Retinal pigment epithelial cell (primary cell): ENCODE data around the gene HEXB.

ENCODE experiments used
- DNase-seq: peaks from one replicate; pipeline ENCODE4 v3.0.0-alpha.2; 2010; ENCODE audit warnings: low read depth
- H3K4me3 ChIP-seq: 2 replicates; pipeline ENCODE4 v1.5.1; 2011; ENCODE audit warnings: mild to moderate bottlenecking, low read length, control low read depth, moderate library complexity
- TF ChIP-seq, protein P1 (sequence below): conservative IDR thresholded peaks from 2 replicates; pipeline ENCODE4 v1.5.1; 2011; ENCODE audit warnings: low read depth, low read length, control low read depth, inconsistent platforms

HEXB gene

DNA sequence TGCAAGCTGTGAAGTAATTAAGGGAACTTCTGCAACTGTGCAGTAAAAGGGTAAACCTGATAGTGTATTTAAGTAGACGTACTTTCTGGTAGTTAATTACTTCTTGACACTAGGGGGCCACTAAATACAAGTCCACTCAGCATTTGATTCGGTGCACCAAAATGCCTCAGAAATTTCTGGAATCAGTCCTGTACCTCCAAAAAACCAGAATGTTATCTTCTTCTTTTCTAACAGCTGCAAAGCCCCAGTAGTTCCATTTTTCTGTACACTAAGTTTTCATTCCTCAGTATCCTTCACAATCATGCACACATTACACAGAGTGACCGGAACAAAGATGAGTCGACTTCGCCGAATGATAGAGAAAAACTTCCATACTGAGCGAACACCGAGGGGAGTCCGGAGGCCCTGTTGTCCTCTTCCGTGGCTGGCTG is 81.4 kb downstream of the HEXB start:
- peak overlapping the region; percentile 99 for H3K4me3 ChIP-seq
- peak; percentile 36 for DNase-seq
- TF ChIP-seq, protein P1, sequence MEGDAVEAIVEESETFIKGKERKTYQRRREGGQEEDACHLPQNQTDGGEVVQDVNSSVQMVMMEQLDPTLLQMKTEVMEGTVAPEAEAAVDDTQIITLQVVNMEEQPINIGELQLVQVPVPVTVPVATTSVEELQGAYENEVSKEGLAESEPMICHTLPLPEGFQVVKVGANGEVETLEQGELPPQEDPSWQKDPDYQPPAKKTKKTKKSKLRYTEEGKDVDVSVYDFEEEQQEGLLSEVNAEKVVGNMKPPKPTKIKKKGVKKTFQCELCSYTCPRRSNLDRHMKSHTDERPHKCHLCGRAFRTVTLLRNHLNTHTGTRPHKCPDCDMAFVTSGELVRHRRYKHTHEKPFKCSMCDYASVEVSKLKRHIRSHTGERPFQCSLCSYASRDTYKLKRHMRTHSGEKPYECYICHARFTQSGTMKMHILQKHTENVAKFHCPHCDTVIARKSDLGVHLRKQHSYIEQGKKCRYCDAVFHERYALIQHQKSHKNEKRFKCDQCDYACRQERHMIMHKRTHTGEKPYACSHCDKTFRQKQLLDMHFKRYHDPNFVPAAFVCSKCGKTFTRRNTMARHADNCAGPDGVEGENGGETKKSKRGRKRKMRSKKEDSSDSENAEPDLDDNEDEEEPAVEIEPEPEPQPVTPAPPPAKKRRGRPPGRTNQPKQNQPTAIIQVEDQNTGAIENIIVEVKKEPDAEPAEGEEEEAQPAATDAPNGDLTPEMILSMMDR, result peak; percentile 51

DNA sequence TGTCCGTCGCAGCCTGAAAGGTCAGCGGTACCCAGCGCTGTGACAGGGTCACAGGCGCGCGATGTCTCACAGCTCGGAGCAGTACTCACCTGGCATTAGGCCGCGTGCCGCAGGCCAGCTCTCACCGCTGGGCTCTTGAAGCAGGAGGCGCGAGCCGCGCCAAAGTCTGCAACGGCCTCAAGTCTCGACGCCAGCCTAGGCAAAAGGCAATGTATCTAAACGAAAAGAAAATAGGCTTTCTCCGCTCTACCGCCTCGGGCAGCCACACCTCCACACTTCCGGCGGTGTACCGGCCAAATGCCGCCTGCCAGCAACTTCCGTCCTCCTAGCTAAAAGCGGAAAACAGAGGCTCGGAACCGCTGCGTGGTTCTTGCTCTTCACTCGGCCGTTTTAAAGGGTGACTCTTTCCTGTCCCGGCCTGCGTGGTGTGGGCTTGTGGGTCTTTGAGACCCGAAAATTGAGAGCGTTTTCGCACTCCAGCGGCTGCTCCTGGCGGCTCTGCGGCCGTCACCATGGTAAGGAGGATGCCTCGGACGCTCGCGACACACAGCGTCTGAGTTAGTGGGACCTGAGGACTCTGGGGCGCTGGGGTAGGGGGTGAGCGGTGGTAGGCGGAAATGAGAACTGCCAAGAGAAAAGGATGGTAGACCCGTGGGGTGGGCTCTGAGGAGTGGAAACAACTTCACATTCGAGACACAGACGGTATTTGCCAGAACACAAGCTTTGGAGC is 82.0 kb downstream of the HEXB start, which contains the start of the genes GFM2 and NSA2:
Gene GFM2, minus strand, starts transcription at position 269 of the 730 bp plus-strand sequence. CDS start 3,375 bp downstream, outside the sequence.
Gene NSA2, plus strand, starts transcription at position 401 of the 730 bp plus-strand sequence. Its CDS starts 112 bp downstream, at position 513.
- peak within 1 kb of the TSS; percentile 99 for H3K4me3 ChIP-seq
- TF ChIP-seq, protein P1, result no peak
- DNase-seq, result peak; percentile 82

DNA sequence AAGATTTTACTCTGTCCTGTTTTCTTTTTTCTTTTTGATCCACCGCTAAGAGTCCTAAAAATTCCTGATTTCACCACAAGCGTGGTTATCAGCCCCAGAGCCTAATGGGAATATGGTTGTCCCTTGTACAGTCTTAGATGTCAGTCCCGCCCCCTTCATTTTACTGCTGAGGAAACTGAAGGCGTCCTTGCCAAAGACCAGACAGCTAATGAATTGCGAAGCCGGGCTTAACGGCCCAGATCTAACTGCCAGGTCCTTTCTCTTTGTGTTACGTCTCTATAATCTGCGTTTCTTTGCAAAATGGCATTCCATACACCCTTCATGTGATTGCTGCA is 82.5 kb downstream of the HEXB start:
- TF ChIP-seq, protein P1, result no peak
- H3K4me3 ChIP-seq, result peak overlapping the region; percentile 99
- DNase-seq, result no peak
